ENCODE data around the gene AQP3.
"Not testable (repeated sequence)": the region's sequence is repeated elsewhere in the genome, so short reads cannot be mapped to it uniquely, and the experiment has no call there.

The AQP3 gene

GRCh38 chr9:33442125-33442524 lies 5.3 kb downstream of the AQP3 start:
- DNase-seq (ENCODE audit: low read depth), result no peak

- DNase-seq (ENCODE audit: low read depth), result no peak
Measured at GRCh38 chr9:33440609-33441008, 6.8 kb downstream of the AQP3 start.

- no peak for DNase-seq (ENCODE audit: low read depth)
Measured at GRCh38 chr9:33440204-33440603, 7.2 kb downstream of the AQP3 start.

GRCh38 chr9:33439731-33440130 lies 7.7 kb downstream of the AQP3 start:
- no peak for DNase-seq (ENCODE audit: low read depth)

- no peak for DNase-seq (ENCODE audit: low read depth)
Measured at GRCh38 chr9:33438926-33439680, 8.3 kb downstream of the AQP3 start.

GRCh38 chr9:33437898-33438297 lies 9.5 kb downstream of the AQP3 start:
- no peak for DNase-seq (ENCODE audit: low read depth)

- no peak for DNase-seq (ENCODE audit: low read depth)
Measured at GRCh38 chr9:33437205-33437604, 10.2 kb downstream of the AQP3 start.

GRCh38 chr9:33436445-33436844 lies 10.9 kb downstream of the AQP3 start:
- no peak for DNase-seq (ENCODE audit: low read depth)

- peak; percentile 60 for DNase-seq (ENCODE audit: low read depth)
Measured at GRCh38 chr9:33435821-33436277, 11.5 kb downstream of the AQP3 start.

GRCh38 chr9:33434317-33435105 lies 12.9 kb downstream of the AQP3 start:
- no peak for DNase-seq (ENCODE audit: low read depth)

GRCh38 chr9:33433871-33434270 lies 13.5 kb downstream of the AQP3 start:
- DNase-seq (ENCODE audit: low read depth), result no peak

- no peak for DNase-seq (ENCODE audit: low read depth)
Measured at GRCh38 chr9:33431420-33431819, 16.0 kb downstream of the AQP3 start.

GRCh38 chr9:33430942-33431341 lies 16.5 kb downstream of the AQP3 start:
- DNase-seq (ENCODE audit: low read depth), result peak; percentile 54

GRCh38 chr9:33429256-33429985 lies 18.0 kb downstream of the AQP3 start:
- peak; percentile 56 for DNase-seq (ENCODE audit: low read depth)

- DNase-seq (ENCODE audit: low read depth), result no peak
Measured at GRCh38 chr9:33426843-33427293, 20.5 kb downstream of the AQP3 start.

GRCh38 chr9:33425128-33425533 lies 22.3 kb downstream of the AQP3 start:
- DNase-seq (ENCODE audit: low read depth), result no peak

- DNase-seq (ENCODE audit: low read depth), result not testable (repeated sequence)
Measured at GRCh38 chr9:33424492-33424891, 22.9 kb downstream of the AQP3 start.

- not testable (repeated sequence) for DNase-seq (ENCODE audit: low read depth)
Measured at GRCh38 chr9:33424043-33424442, 23.4 kb downstream of the AQP3 start.

- DNase-seq (ENCODE audit: low read depth), result no peak
Measured at GRCh38 chr9:33419708-33420303, 27.6 kb downstream of the AQP3 start.

GRCh38 chr9:33418090-33418489 lies 29.3 kb downstream of the AQP3 start:
- DNase-seq (ENCODE audit: low read depth), result no peak

GRCh38 chr9:33416996-33417395 lies 30.4 kb downstream of the AQP3 start:
- DNase-seq (ENCODE audit: low read depth), result no peak

GRCh38 chr9:33415501-33416038 lies 31.8 kb downstream of the AQP3 start:
- DNase-seq (ENCODE audit: low read depth), result peak; percentile 31
